HG02938 (cell line): ENCODE measurements around the gene NELL1.

Source experiments
- ATAC-seq: cut with Tn5 transposase; IDR thresholded peaks from one replicate; pipeline ENCODE4 v1.9.1; 2021; ENCODE audit warnings: mild to moderate bottlenecking, moderate library complexity; ENCODE audit not compliant: unreplicated experiment

The NELL1 gene

GRCh38 chr11:21465920-21466319 lies 796.5 kb downstream of the NELL1 start:
- ATAC-seq = no peak

GRCh38 chr11:21470521-21470920 lies 801.1 kb downstream of the NELL1 start:
- ATAC-seq = no peak

- ATAC-seq = no peak
Measured at GRCh38 chr11:21472261-21472660, 802.9 kb downstream of the NELL1 start.

- ATAC-seq = no peak
Measured at GRCh38 chr11:21474529-21474928, 805.1 kb downstream of the NELL1 start.

- ATAC-seq = no peak
Measured at GRCh38 chr11:21475276-21475675, 805.9 kb downstream of the NELL1 start.

- no peak for ATAC-seq
Measured at GRCh38 chr11:21476588-21476987, 807.2 kb downstream of the NELL1 start.

- no peak for ATAC-seq
Measured at GRCh38 chr11:21480240-21480639, 810.9 kb downstream of the NELL1 start.

- no peak for ATAC-seq
Measured at GRCh38 chr11:21481255-21481654, 811.9 kb downstream of the NELL1 start.

GRCh38 chr11:21484039-21484438 lies 814.7 kb downstream of the NELL1 start:
- no peak for ATAC-seq

GRCh38 chr11:21485006-21485405 lies 815.6 kb downstream of the NELL1 start:
- ATAC-seq = no peak

GRCh38 chr11:21485426-21485825 lies 816.0 kb downstream of the NELL1 start:
- ATAC-seq = no peak

- ATAC-seq = no peak
Measured at GRCh38 chr11:21489416-21490115, 820.2 kb downstream of the NELL1 start.

- no peak for ATAC-seq
Measured at GRCh38 chr11:21492931-21493330, 823.5 kb downstream of the NELL1 start.

GRCh38 chr11:21494946-21495345 lies 825.6 kb downstream of the NELL1 start:
- no peak for ATAC-seq

- ATAC-seq = no peak
Measured at GRCh38 chr11:21495879-21496278, 826.5 kb downstream of the NELL1 start.

GRCh38 chr11:21501245-21501644 lies 831.9 kb downstream of the NELL1 start:
- ATAC-seq = no peak

GRCh38 chr11:21505070-21505469 lies 835.7 kb downstream of the NELL1 start:
- ATAC-seq = no peak

GRCh38 chr11:21511835-21512440 lies 842.6 kb downstream of the NELL1 start:
- peak; percentile 82 for ATAC-seq

- ATAC-seq = no peak
Measured at GRCh38 chr11:21514316-21514715, 844.9 kb downstream of the NELL1 start.

GRCh38 chr11:21520244-21520643 lies 850.9 kb downstream of the NELL1 start:
- ATAC-seq = no peak

GRCh38 chr11:21529187-21529586 lies 859.8 kb downstream of the NELL1 start:
- ATAC-seq = no peak

- no peak for ATAC-seq
Measured at GRCh38 chr11:21534288-21534687, 864.9 kb downstream of the NELL1 start.

GRCh38 chr11:21537980-21538379 lies 868.6 kb downstream of the NELL1 start:
- ATAC-seq = no peak
